NT2/D1 (cell line): ENCODE data around the gene PHACTR1.

Source experiments
- DNase-seq: peaks from one replicate; pipeline ENCODE4 v3.0.0-alpha.2; 2011; ENCODE audit warnings: low read depth, low spot score
- H3K27me3 ChIP-seq: 2 replicates; pipeline ENCODE4 v1.6.0; 2011; ENCODE audit warnings: mild to moderate bottlenecking; ENCODE audit not compliant: insufficient read length, insufficient read depth
- H3K36me3 ChIP-seq: 2 replicates; pipeline ENCODE4 v1.6.1; 2011; ENCODE audit warnings: mild to moderate bottlenecking, low read length, mixed read lengths; ENCODE audit not compliant: insufficient read depth, insufficient read length
- H3K4me1 ChIP-seq: 2 replicates; pipeline ENCODE4 v1.5.1; 2011; ENCODE audit not compliant: insufficient read depth, insufficient read length
- H3K4me3 ChIP-seq: 2 replicates; pipeline ENCODE4 v1.5.1; 2011; ENCODE audit warnings: low read depth; ENCODE audit not compliant: insufficient read length
- H3K9ac ChIP-seq: 2 replicates; pipeline ENCODE4 v1.6.0; 2011; ENCODE audit warnings: low read depth; ENCODE audit not compliant: insufficient read length
- H3K9me3 ChIP-seq: 2 replicates; pipeline ENCODE4 v1.5.1; 2011; ENCODE audit warnings: mild to moderate bottlenecking, low read length; ENCODE audit not compliant: insufficient read depth
- SUZ12 ChIP-seq: IDR thresholded peaks from 2 replicates; pipeline ENCODE4 v1.6.1; 2011; ENCODE audit not compliant: insufficient read length, insufficient read depth; ENCODE audit errors: extremely low read depth
- YY1 ChIP-seq: IDR thresholded peaks from 2 replicates; pipeline ENCODE4 v1.6.1; 2011; ENCODE audit not compliant: insufficient read length, insufficient read depth
- ZNF274 ChIP-seq: IDR thresholded peaks from 2 replicates; pipeline ENCODE4 v1.6.1; 2011; ENCODE audit warnings: mild to moderate bottlenecking, low read depth, low read length

PHACTR1 gene

GRCh38 chr6:13190376-13190775 lies 473.8 kb downstream of the PHACTR1 start:
- H3K9ac ChIP-seq, result no peak overlapping the region
- TF ChIP-seq YY1, result no peak
- TF ChIP-seq ZNF274, result no peak
- TF ChIP-seq SUZ12, result no peak
- H3K4me1 ChIP-seq, result no peaks in the 10 kb centered on the region
- H3K27me3 ChIP-seq, result no peaks in the 10 kb centered on the region
- no peaks in the 10 kb centered on the region for H3K9me3 ChIP-seq
- H3K36me3 ChIP-seq, result no peaks in the 10 kb centered on the region
- H3K4me3 ChIP-seq, result no peak overlapping the region
- no peak for DNase-seq

GRCh38 chr6:13191461-13191860 lies 474.9 kb downstream of the PHACTR1 start:
- H3K4me1 ChIP-seq, result no peaks in the 10 kb centered on the region
- no peak for TF ChIP-seq ZNF274
- no peak for TF ChIP-seq YY1
- TF ChIP-seq SUZ12, result no peak
- H3K36me3 ChIP-seq, result no peaks in the 10 kb centered on the region
- H3K9me3 ChIP-seq, result no peaks in the 10 kb centered on the region
- DNase-seq, result no peak
- H3K27me3 ChIP-seq, result no peaks in the 10 kb centered on the region
- no peak overlapping the region for H3K4me3 ChIP-seq
- H3K9ac ChIP-seq, result no peak overlapping the region

GRCh38 chr6:13194852-13195251 lies 478.3 kb downstream of the PHACTR1 start:
- TF ChIP-seq ZNF274 (no peak), SUZ12 (no peak), YY1 (no peak)
- Histone ChIP-seq H3K4me1 (no peaks in the 10 kb centered on the region), H3K4me3 (no peak overlapping the region), H3K27me3 (no peaks in the 10 kb centered on the region), H3K9ac (no peak overlapping the region), H3K9me3 (no peaks in the 10 kb centered on the region), H3K36me3 (no peaks in the 10 kb centered on the region)
- DNase-seq, result peak; percentile 11

- Histone ChIP-seq H3K4me1 (no peaks in the 10 kb centered on the region), H3K4me3 (no peak overlapping the region), H3K9me3 (no peaks in the 10 kb centered on the region), H3K27me3 (no peaks in the 10 kb centered on the region), H3K36me3 (no peaks in the 10 kb centered on the region), H3K9ac (no peak overlapping the region)
- DNase-seq, result no peak
- no peak for TF ChIP-seq ZNF274
- no peak for TF ChIP-seq YY1
- TF ChIP-seq SUZ12, result no peak
Measured at GRCh38 chr6:13195803-13196202, 479.2 kb downstream of the PHACTR1 start.

- Histone ChIP-seq H3K9ac (no peak overlapping the region), H3K4me1 (no peaks in the 10 kb centered on the region), H3K9me3 (no peaks in the 10 kb centered on the region), H3K27me3 (no peaks in the 10 kb centered on the region), H3K36me3 (no peaks in the 10 kb centered on the region), H3K4me3 (no peak overlapping the region)
- DNase-seq, result no peak
- TF ChIP-seq YY1 (no peak), SUZ12 (no peak), ZNF274 (no peak)
Measured at GRCh38 chr6:13198168-13198567, 481.6 kb downstream of the PHACTR1 start.

- no peaks in the 10 kb centered on the region for H3K9me3 ChIP-seq
- no peak overlapping the region for H3K9ac ChIP-seq
- H3K27me3 ChIP-seq, result no peaks in the 10 kb centered on the region
- H3K36me3 ChIP-seq, result no peaks in the 10 kb centered on the region
- no peaks in the 10 kb centered on the region for H3K4me1 ChIP-seq
- TF ChIP-seq ZNF274, result no peak
- TF ChIP-seq SUZ12, result no peak
- no peak for TF ChIP-seq YY1
- DNase-seq, result no peak
- H3K4me3 ChIP-seq, result no peak overlapping the region
Measured at GRCh38 chr6:13201336-13201735, 484.8 kb downstream of the PHACTR1 start.

- H3K36me3 ChIP-seq, result peaks cover 3% of the 10 kb centered on the region
- DNase-seq, result no peak
- no peaks in the 10 kb centered on the region for H3K27me3 ChIP-seq
- H3K9me3 ChIP-seq, result no peaks in the 10 kb centered on the region
- TF ChIP-seq ZNF274 (no peak), YY1 (no peak), SUZ12 (no peak)
- no peak overlapping the region for H3K9ac ChIP-seq
- no peaks in the 10 kb centered on the region for H3K4me1 ChIP-seq
- H3K4me3 ChIP-seq, result no peak overlapping the region
Measured at GRCh38 chr6:13203145-13203544, 486.6 kb downstream of the PHACTR1 start.

- TF ChIP-seq SUZ12 (no peak), YY1 (no peak), ZNF274 (no peak)
- H3K4me1 ChIP-seq, result no peaks in the 10 kb centered on the region
- H3K9me3 ChIP-seq, result no peaks in the 10 kb centered on the region
- no peaks in the 10 kb centered on the region for H3K27me3 ChIP-seq
- no peak for DNase-seq
- peaks cover 3% of the 10 kb centered on the region for H3K36me3 ChIP-seq
- no peak overlapping the region for H3K4me3 ChIP-seq
- no peak overlapping the region for H3K9ac ChIP-seq
Measured at GRCh38 chr6:13205106-13205505, 488.5 kb downstream of the PHACTR1 start.
